ENCODE measurements around the gene MARS2.

DNA sequence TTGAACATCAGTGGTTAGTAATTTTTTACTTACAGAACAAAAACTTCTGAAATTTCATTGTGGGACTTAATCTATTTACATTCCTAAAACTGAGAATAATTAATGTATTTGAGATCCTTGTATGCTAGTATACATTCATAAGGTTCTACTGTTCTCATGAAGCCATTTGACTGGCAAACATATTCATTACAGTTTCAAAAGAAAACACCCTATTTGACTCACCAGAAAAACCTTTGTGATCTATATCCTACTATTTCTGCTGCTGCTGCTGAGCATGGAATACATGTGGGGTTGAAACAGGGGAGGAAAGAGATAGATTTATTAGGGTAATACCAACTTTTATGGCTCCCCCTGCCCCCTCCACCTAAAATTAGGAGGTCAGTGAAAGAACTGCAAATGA lies 21.8 kb downstream of the MARS2 start:
- no peak for TF ChIP-seq EZH2 (IDR thresholded peaks at IDR 0.05; ENCODE audit: borderline replicate concordance, insufficient read depth, low read depth, low read length, poor library complexity, severe bottlenecking)
- TF ChIP-seq, protein P1, sequence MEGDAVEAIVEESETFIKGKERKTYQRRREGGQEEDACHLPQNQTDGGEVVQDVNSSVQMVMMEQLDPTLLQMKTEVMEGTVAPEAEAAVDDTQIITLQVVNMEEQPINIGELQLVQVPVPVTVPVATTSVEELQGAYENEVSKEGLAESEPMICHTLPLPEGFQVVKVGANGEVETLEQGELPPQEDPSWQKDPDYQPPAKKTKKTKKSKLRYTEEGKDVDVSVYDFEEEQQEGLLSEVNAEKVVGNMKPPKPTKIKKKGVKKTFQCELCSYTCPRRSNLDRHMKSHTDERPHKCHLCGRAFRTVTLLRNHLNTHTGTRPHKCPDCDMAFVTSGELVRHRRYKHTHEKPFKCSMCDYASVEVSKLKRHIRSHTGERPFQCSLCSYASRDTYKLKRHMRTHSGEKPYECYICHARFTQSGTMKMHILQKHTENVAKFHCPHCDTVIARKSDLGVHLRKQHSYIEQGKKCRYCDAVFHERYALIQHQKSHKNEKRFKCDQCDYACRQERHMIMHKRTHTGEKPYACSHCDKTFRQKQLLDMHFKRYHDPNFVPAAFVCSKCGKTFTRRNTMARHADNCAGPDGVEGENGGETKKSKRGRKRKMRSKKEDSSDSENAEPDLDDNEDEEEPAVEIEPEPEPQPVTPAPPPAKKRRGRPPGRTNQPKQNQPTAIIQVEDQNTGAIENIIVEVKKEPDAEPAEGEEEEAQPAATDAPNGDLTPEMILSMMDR (IDR thresholded peaks at IDR 0.05) = no peak
